ENCODE data around the gene GRIN2A. TPM values are rescaled to one million over a fixed set of nuclear protein-coding genes. Genes with fewer than 3 reads are reported as not detected.

Gene GRIN2A
- total and polyA plus RNA-seq, 8 donors, result 0.06 to 9.8 (median 0.86) TPM

DNA sequence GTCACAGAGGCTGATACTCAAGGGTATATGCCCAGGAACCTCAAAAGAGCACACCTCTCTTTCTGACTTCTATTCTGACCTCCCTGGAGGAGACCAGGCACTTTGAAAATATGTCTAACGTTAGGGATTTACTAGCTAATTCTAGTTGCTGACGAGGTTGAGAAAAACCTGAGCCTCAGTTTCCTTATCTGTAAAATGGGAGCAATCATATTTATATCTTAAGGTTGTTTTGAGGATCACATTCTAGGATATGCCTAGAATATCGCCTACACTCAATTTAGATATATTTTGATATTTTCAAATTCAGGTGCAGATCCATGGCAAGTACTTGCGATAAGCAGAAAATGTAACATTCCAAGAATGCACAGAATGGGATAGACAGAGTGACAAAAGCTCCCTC lies 425.8 kb downstream of the GRIN2A start:
- Histone ChIP-seq H3K4me1 (no peaks in the 10 kb centered on the region), H3K27me3 (no peaks in the 10 kb centered on the region), H3K9me3 (no peaks in the 10 kb centered on the region), H3K27ac (no peak overlapping the region), H3K4me3 (no peak overlapping the region), H3K36me3 (no peaks in the 10 kb centered on the region)
- DNase-seq, result no peak
- intact Hi-C loops (cut with DNase I; ENCODE audit: low total_unique reads), result no loop called here
- 80 to 93% (median 90%) methylated on average over 4 of the region's 4 CpGs for WGBS, 5 donors
- TF ChIP-seq POLR2A (IDR thresholded peaks at IDR 0.05), result no peak

DNA sequence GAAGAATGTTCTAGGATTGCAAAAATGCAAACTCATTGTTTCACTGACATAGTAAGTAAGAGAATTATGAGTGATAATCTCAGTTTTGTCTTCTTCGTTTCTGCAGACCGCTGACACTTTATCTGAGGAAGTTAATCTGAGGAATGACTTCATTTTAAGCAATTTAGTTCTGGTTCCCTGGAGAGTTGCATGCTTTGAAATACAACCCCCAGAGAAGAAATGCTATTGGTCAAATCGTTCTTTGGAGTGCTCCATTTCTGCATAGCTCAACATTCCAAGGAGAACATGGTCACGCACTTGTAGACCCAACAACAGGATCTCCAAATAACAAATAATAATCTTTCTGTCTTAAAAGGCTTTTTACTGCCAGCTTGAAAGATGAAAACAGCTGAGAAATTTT lies 427.1 kb downstream of the GRIN2A start:
- Histone ChIP-seq H3K27ac (no peak overlapping the region), H3K27me3 (no peaks in the 10 kb centered on the region), H3K9me3 (no peaks in the 10 kb centered on the region), H3K4me3 (no peak overlapping the region), H3K36me3 (no peaks in the 10 kb centered on the region), H3K4me1 (no peaks in the 10 kb centered on the region)
- no peak for TF ChIP-seq EP300 (IDR thresholded peaks at IDR 0.05)
- no peak for TF ChIP-seq POLR2AphosphoS5 (IDR thresholded peaks at IDR 0.05)
- TF ChIP-seq, protein P1, sequence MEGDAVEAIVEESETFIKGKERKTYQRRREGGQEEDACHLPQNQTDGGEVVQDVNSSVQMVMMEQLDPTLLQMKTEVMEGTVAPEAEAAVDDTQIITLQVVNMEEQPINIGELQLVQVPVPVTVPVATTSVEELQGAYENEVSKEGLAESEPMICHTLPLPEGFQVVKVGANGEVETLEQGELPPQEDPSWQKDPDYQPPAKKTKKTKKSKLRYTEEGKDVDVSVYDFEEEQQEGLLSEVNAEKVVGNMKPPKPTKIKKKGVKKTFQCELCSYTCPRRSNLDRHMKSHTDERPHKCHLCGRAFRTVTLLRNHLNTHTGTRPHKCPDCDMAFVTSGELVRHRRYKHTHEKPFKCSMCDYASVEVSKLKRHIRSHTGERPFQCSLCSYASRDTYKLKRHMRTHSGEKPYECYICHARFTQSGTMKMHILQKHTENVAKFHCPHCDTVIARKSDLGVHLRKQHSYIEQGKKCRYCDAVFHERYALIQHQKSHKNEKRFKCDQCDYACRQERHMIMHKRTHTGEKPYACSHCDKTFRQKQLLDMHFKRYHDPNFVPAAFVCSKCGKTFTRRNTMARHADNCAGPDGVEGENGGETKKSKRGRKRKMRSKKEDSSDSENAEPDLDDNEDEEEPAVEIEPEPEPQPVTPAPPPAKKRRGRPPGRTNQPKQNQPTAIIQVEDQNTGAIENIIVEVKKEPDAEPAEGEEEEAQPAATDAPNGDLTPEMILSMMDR (IDR thresholded peaks at IDR 0.05), result no peak
- no peak for TF ChIP-seq POLR2A (IDR thresholded peaks at IDR 0.05)
- peak in 1 of 2 donors; percentile 50 for DNase-seq
- 47 to 70% (median 62%) methylated on average over 4 of the region's 4 CpGs for WGBS, 5 donors
- intact Hi-C loops (cut with DNase I; ENCODE audit: low total_unique reads), result no loop called here

DNA sequence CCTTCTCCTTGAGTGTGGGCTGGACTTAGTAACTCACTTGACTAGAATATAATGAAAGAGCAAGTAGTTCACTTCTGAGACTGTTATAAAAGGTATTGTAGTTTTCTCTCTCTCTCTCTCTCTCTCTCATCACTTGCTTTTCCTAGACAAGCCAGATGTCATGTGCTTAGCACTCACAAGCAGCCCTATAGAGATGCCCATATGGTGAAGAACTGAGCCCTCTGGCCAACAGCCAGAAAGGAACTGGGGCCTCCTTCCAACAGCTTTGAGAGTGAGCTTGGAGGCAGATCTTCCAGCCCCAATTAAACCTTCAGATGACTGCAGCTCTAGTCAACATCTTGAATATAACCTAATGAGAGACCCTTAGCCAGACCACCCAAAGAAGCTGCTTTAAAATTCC lies 440.5 kb downstream of the GRIN2A start:
- H3K9me3 ChIP-seq, result no peaks in the 10 kb centered on the region
- H3K4me3 ChIP-seq, result no peak overlapping the region
- no peaks in the 10 kb centered on the region for H3K27me3 ChIP-seq
- no peaks in the 10 kb centered on the region for H3K4me1 ChIP-seq
- no peak overlapping the region for H3K27ac ChIP-seq
- H3K36me3 ChIP-seq, result no peaks in the 10 kb centered on the region
- no peak for DNase-seq
- TF ChIP-seq, protein P1 (IDR thresholded peaks at IDR 0.05), result no peak
- no peak for TF ChIP-seq EP300 (IDR thresholded peaks at IDR 0.05)
- no peak for TF ChIP-seq POLR2A (IDR thresholded peaks at IDR 0.05)
- no peak for TF ChIP-seq POLR2AphosphoS5 (IDR thresholded peaks at IDR 0.05)
- intact Hi-C loops (cut with DNase I; ENCODE audit: low total_unique reads), result no loop called here

DNA sequence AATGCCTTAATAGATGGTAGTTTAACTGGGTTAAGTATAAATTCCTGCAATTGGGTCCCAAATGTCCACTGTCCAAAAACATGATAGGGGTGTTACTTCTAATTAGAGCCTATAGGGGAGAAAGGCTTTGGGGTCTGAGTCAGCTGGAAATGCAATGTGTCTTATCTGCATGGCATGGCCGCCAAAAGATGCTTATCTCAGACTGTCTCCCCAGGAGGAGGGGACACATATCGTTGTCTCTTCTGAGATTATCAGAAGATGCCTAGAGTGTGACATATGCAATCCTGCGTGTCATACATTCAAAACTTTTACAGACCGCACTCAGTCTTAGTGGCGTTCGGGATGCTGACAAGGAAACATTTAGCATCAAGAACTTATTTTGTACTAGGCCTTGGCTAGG lies 442.9 kb downstream of the GRIN2A start:
- WGBS, 5 donors, result 76 to 89% (median 82%) methylated on average over 6 of the region's 6 CpGs
- no peaks in the 10 kb centered on the region for H3K27me3 ChIP-seq
- H3K9me3 ChIP-seq, result no peaks in the 10 kb centered on the region
- no peak overlapping the region for H3K4me3 ChIP-seq
- H3K27ac ChIP-seq, result no peak overlapping the region
- H3K4me1 ChIP-seq, result no peaks in the 10 kb centered on the region
- intact Hi-C loops (cut with DNase I; ENCODE audit: low total_unique reads), result no loop called here
- H3K36me3 ChIP-seq, result no peaks in the 10 kb centered on the region
- DNase-seq, result no peak
- TF ChIP-seq POLR2AphosphoS5 (IDR thresholded peaks at IDR 0.05) (no peak), EP300 (IDR thresholded peaks at IDR 0.05) (no peak), POLR2A (IDR thresholded peaks at IDR 0.05) (no peak)
- TF ChIP-seq, protein P1 (IDR thresholded peaks at IDR 0.05), result no peak

DNA sequence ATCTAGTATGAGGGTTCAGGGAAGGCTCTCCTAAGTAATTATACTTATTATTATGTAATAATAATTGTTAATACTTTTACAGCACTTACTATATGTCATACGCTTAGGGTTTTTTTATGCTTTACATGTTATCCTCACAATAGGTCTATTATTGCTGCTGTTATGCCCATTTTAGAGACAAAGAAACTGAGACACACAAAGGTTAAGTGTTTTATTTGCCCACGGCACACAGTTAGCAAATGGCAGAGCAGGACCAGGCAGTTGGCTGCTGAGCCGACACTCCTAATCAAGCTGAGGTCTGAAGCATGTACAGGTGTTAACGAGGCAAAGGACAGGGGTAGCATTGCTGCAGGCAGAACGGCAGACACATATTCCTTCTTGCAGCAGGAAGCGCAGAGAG lies 443.5 kb downstream of the GRIN2A start:
- no peaks in the 10 kb centered on the region for H3K9me3 ChIP-seq
- intact Hi-C loops (cut with DNase I; ENCODE audit: low total_unique reads), result no loop called here
- no peak overlapping the region for H3K27ac ChIP-seq
- no peaks in the 10 kb centered on the region for H3K36me3 ChIP-seq
- no peak for DNase-seq
- no peak for TF ChIP-seq POLR2AphosphoS5 (IDR thresholded peaks at IDR 0.05)
- TF ChIP-seq, protein P1 (IDR thresholded peaks at IDR 0.05), result no peak
- TF ChIP-seq POLR2A (IDR thresholded peaks at IDR 0.05), result no peak
- no peak for TF ChIP-seq EP300 (IDR thresholded peaks at IDR 0.05)
- H3K4me1 ChIP-seq, result no peaks in the 10 kb centered on the region
- no peaks in the 10 kb centered on the region for H3K27me3 ChIP-seq
- whole genome bisulfite sequencing, 5 donors, result 79 to 87% (median 85%) methylated on average over 6 of the region's 6 CpGs
- H3K4me3 ChIP-seq, result no peak overlapping the region
